22Rv1 (cell line): ENCODE results near the gene ZNF320.
"Not testable (repeated sequence)": the region's sequence is repeated elsewhere in the genome, so short reads cannot be mapped to it uniquely, and the experiment has no call there.

Source experiments
- H3K27ac ChIP-seq: fragments of 450-650 bp; 2 replicates; pipeline ENCODE4 v1.5.1; 2017
- CTCF ChIP-seq: fragments of 450-650 bp; IDR thresholded peaks from 2 replicates; pipeline ENCODE4 v1.5.1; 2017; ENCODE audit warnings: mild to moderate bottlenecking
- ZFX ChIP-seq: fragments of 450-650 bp; IDR thresholded peaks from 2 replicates; pipeline ENCODE4 v1.6.1; 2017; ENCODE audit warnings: antibody characterized with exemption, borderline replicate concordance

Gene ZNF320

GRCh38 chr19:52897138-52897935 is at the start of gene ZNF320:
Gene ZNF320 (minus strand): TSS chr19:52897635. CDS start chr19:52890255, 7,380 bp downstream.
- H3K27ac ChIP-seq = peak within 1 kb of the TSS; percentile 97
- TF ChIP-seq ZFX (no peak), CTCF (no peak)

- H3K27ac ChIP-seq = no peak overlapping the region
- TF ChIP-seq ZFX (no peak), CTCF (no peak)
Observed at GRCh38 chr19:52946322-52947310, 49.2 kb upstream of the ZNF320 start.

GRCh38 chr19:52945652-52946321 is 48.4 kb upstream of the ZNF320 start:
- H3K27ac ChIP-seq = no peak overlapping the region
- no peak for TF ChIP-seq ZFX
- TF ChIP-seq CTCF = no peak

GRCh38 chr19:52944703-52945493 is 47.5 kb upstream of the ZNF320 start:
- H3K27ac ChIP-seq = not testable (repeated sequence)

GRCh38 chr19:52943884-52944643 is 46.6 kb upstream of the ZNF320 start:
- TF ChIP-seq ZFX (no peak), CTCF (no peak)
- no peak overlapping the region for H3K27ac ChIP-seq

GRCh38 chr19:52943134-52943883 is 45.9 kb upstream of the ZNF320 start:
- no peak for TF ChIP-seq ZFX
- no peak for TF ChIP-seq CTCF

More at GRCh38 chr19:52943134-52943883, 45.9 kb upstream of the ZNF320 start:
- peak overlapping the region; percentile 71 for H3K27ac ChIP-seq
